Astrocyte of the hippocampus (primary cell): ENCODE data around the gene AZGP1.
"Not testable (repeated sequence)": the region's sequence is repeated elsewhere in the genome, so short reads cannot be mapped to it uniquely, and the experiment has no call there.

Experiments used
- DNase-seq: peaks from one replicate; pipeline ENCODE4 v3.0.0; 2011; ENCODE audit warnings: low read depth, low spot score

AZGP1 gene

GRCh38 chr7:99997545-99998137 lies 21.8 kb upstream of the AZGP1 start:
- peak; percentile 57 for DNase-seq

GRCh38 chr7:99996755-99997544 lies 21.1 kb upstream of the AZGP1 start:
- no peak for DNase-seq

- no peak for DNase-seq
Observed at GRCh38 chr7:99994819-99995218, 19.0 kb upstream of the AZGP1 start.

- DNase-seq: no peak
Observed at GRCh38 chr7:99992330-99993038, 16.7 kb upstream of the AZGP1 start.

- DNase-seq: not testable (repeated sequence)
Observed at GRCh38 chr7:99991543-99991942, 15.7 kb upstream of the AZGP1 start.

GRCh38 chr7:99990460-99990852 lies 14.6 kb upstream of the AZGP1 start:
- no peak for DNase-seq

- DNase-seq: no peak
Observed at GRCh38 chr7:99987846-99988245, 12.0 kb upstream of the AZGP1 start.

GRCh38 chr7:99987306-99987705 lies 11.5 kb upstream of the AZGP1 start:
- not testable (repeated sequence) for DNase-seq

- DNase-seq: no peak
Observed at GRCh38 chr7:99984593-99984992, 8.8 kb upstream of the AZGP1 start.

GRCh38 chr7:99981066-99981465 lies 5.2 kb upstream of the AZGP1 start:
- not testable (repeated sequence) for DNase-seq

- DNase-seq: not testable (repeated sequence)
Observed at GRCh38 chr7:99980448-99980872, 4.6 kb upstream of the AZGP1 start.

GRCh38 chr7:99979814-99980225 lies 4.0 kb upstream of the AZGP1 start:
- peak; percentile 27 for DNase-seq

GRCh38 chr7:99976626-99977025 lies 795 bp upstream of the AZGP1 start:
- DNase-seq: no peak

GRCh38 chr7:99974681-99975080 lies 1.1 kb downstream of the AZGP1 start:
- DNase-seq: no peak

- DNase-seq: not testable (repeated sequence)
Observed at GRCh38 chr7:99973817-99974216, 2.0 kb downstream of the AZGP1 start.

- no peak for DNase-seq
Observed at GRCh38 chr7:99971242-99971641, 4.6 kb downstream of the AZGP1 start.

GRCh38 chr7:99969813-99970212 lies 6.0 kb downstream of the AZGP1 start:
- DNase-seq: not testable (repeated sequence)

GRCh38 chr7:99969298-99969697 lies 6.5 kb downstream of the AZGP1 start:
- no peak for DNase-seq

GRCh38 chr7:99958564-99959227 lies 17.1 kb downstream of the AZGP1 start:
- DNase-seq: no peak

- no peak for DNase-seq
Observed at GRCh38 chr7:99955247-99955646, 20.6 kb downstream of the AZGP1 start.

GRCh38 chr7:99954643-99955042 lies 21.2 kb downstream of the AZGP1 start:
- not testable (repeated sequence) for DNase-seq

- DNase-seq: peak; percentile 5
Observed at GRCh38 chr7:99953649-99954048, 22.2 kb downstream of the AZGP1 start.
